Duodenal mucosa (tissue), 2 donors: ENCODE results near the gene GNAS-AS1.

Source experiments
- H3K27ac ChIP-seq: one replicate; pipeline ENCODE4 v1.7.0; 2013; ENCODE audit warnings: low read depth, low read length
- H3K27me3 ChIP-seq, 2 donors: one replicate each; pipeline ENCODE4 v1.7.0; 2013; ENCODE audit warnings: low read length in 2 of 2, control low read depth in 1 of 2; ENCODE audit not compliant: insufficient read depth in 2 of 2, control insufficient read depth in 1 of 2
- H3K36me3 ChIP-seq, 2 donors: one replicate each; pipeline ENCODE4 v1.7.0; 2013; ENCODE audit warnings: low read length in 2 of 2, control low read depth in 1 of 2; ENCODE audit not compliant: insufficient read depth in 2 of 2, control insufficient read depth in 1 of 2
- H3K4me1 ChIP-seq, 2 donors: one replicate each; pipeline ENCODE4 v1.7.0; 2013; ENCODE audit warnings: low read length in 2 of 2, control low read depth in 1 of 2; ENCODE audit not compliant: insufficient read depth in 2 of 2, control insufficient read depth in 1 of 2
- H3K4me3 ChIP-seq, 2 donors: one replicate each; pipeline ENCODE4 v1.7.0; 2013; ENCODE audit warnings: low read length in 2 of 2, low read depth in 1 of 2
- H3K9ac ChIP-seq, 2 donors: one replicate each; pipeline ENCODE4 v1.7.0; 2013; ENCODE audit warnings: low read length in 2 of 2, low read depth in 1 of 2
- H3K9me3 ChIP-seq, 2 donors: one replicate each; pipeline ENCODE4 v1.7.0; 2013; ENCODE audit warnings: low read length in 2 of 2, control low read depth in 1 of 2; ENCODE audit not compliant: control insufficient read depth in 1 of 2

The GNAS-AS1 gene

GRCh38 chr20:58886546-58886945 is 35.8 kb upstream of the GNAS-AS1 start:
- Histone ChIP-seq H3K27me3 (no peaks in the 10 kb centered on the region), H3K9ac (no peak overlapping the region), H3K36me3 (no peaks in the 10 kb centered on the region), H3K4me1 (peaks cover 0 to 10% of the 10 kb centered on the region in 2 donors), H3K9me3 (no peaks in the 10 kb centered on the region), H3K4me3 (no peak overlapping the region), H3K27ac (no peak overlapping the region)

DNA sequence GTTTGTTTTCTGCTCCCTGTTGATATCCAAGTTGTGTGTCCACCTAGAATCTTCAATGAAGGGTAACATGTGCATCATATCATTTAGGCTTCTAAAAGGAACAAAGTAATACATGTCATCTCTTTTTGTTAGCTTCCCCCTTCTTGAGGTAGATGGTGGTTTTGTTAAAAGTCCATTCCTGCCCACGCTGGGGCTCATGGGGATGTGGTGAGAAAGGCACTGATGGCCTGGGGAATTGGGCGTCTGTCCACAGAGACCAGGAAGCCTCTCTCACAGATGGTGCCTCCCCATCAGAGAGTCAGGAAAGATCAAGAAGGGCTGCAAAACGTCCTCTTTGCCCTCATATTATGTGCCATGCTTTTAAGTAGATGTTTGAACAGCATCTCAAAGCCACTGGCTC is 34.3 kb upstream of the GNAS-AS1 start:
- no peak overlapping the region for H3K4me3 ChIP-seq
- H3K36me3 ChIP-seq: no peaks in the 10 kb centered on the region
- no peaks in the 10 kb centered on the region for H3K27me3 ChIP-seq
- no peak overlapping the region for H3K9ac ChIP-seq
- no peak overlapping the region for H3K27ac ChIP-seq
- peaks cover 0 to 10% of the 10 kb centered on the region in 2 donors for H3K4me1 ChIP-seq
- H3K9me3 ChIP-seq: no peaks in the 10 kb centered on the region

DNA sequence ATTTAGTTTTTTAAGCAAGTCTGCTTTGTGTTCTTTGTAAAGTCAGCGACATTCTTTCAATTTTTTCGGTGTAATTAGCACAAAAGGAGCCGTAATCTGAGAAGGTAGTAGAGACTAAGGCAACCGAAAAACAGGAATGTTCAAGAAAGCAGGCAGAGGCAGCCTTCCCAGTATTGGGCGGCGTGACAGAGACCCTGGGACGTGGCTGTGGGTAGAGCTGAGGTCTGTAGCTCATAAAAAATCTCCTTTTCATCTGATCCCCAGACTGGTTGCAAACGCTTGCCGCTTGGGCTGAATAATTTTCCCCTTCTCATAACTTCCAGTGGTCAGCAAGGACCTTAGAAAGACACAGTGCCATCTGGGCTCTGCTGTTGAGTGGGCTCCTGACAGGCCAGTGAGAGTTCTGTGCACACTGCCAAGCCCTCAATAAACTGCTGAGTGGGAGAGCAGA is 32.6 kb upstream of the GNAS-AS1 start:
- Histone ChIP-seq H3K27me3 (no peaks in the 10 kb centered on the region), H3K9me3 (no peaks in the 10 kb centered on the region), H3K4me3 (no peak overlapping the region), H3K4me1 (peaks cover 0 to 9% of the 10 kb centered on the region in 2 donors), H3K36me3 (no peaks in the 10 kb centered on the region), H3K27ac (no peak overlapping the region), H3K9ac (no peak overlapping the region)

- H3K9ac ChIP-seq: no peak overlapping the region
- H3K27me3 ChIP-seq: no peaks in the 10 kb centered on the region
- no peak overlapping the region for H3K4me3 ChIP-seq
- H3K4me1 ChIP-seq: peaks cover 0 to 3% of the 10 kb centered on the region in 2 donors
- H3K9me3 ChIP-seq: no peaks in the 10 kb centered on the region
- no peak overlapping the region for H3K27ac ChIP-seq
- no peaks in the 10 kb centered on the region for H3K36me3 ChIP-seq
Observed at GRCh38 chr20:58882704-58883089, 32.0 kb upstream of the GNAS-AS1 start.

DNA sequence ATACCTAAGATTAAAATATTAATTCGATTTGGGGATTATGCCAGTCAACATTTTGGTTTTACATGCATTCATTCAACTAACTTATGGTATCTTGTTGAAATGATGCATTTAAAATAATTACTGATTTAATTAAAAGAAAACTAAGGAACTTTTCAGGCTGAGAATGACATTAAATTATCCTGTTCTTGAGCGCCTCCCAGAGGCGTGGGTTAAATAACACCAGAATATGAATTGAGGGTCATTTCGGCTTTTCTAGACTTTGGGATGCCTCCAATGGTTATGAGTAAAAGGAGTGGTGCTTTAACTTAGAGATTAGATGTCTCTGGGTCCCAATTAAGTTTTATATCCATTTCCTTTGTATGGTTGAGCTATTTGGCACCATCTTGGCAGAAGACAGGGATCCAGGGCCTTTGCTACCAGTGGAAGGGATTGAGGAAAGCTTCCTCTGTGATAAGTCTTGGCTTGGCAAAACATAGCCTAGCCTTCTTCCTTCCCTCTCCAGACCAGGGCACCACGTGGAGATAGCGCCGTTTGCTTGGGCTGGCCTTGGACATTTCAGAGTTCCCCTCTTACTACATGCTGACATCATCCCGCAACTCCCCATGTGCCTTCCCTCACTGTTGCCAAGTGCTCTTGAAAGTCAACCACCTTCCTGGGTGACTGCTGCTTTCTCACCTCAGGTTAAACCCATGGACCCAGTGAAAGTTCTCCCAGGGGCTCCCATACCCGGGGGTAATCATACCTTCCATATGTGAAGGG is 30.5 kb upstream of the GNAS-AS1 start:
- no peaks in the 10 kb centered on the region for H3K9me3 ChIP-seq
- H3K4me3 ChIP-seq: no peak overlapping the region
- H3K9ac ChIP-seq: no peak overlapping the region
- H3K4me1 ChIP-seq: no peaks in the 10 kb centered on the region
- H3K27me3 ChIP-seq: no peaks in the 10 kb centered on the region
- H3K27ac ChIP-seq: no peak overlapping the region
- no peaks in the 10 kb centered on the region for H3K36me3 ChIP-seq

DNA sequence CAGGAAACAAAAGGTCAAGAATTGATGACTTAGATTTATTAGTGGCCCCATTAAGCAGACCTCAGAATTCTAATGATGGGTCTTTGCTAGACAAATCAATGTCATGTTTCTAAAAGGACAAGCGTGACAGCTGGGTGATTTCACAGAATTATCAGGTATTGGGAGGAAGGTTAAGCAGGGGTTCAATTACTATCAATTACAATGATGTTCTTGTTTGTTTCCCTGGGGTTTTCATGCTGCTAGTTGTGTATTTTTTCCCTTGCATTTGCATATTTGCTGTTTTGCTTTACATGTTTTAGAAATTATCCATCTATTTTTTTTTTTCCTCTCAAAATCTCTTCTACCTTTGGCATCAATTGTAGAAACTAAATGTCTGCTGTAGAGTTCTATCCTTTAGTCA is 29.7 kb upstream of the GNAS-AS1 start:
- Histone ChIP-seq H3K27me3 (no peaks in the 10 kb centered on the region), H3K4me1 (no peaks in the 10 kb centered on the region), H3K36me3 (no peaks in the 10 kb centered on the region), H3K9me3 (no peaks in the 10 kb centered on the region), H3K27ac (no peak overlapping the region), H3K4me3 (no peak overlapping the region), H3K9ac (no peak overlapping the region)

DNA sequence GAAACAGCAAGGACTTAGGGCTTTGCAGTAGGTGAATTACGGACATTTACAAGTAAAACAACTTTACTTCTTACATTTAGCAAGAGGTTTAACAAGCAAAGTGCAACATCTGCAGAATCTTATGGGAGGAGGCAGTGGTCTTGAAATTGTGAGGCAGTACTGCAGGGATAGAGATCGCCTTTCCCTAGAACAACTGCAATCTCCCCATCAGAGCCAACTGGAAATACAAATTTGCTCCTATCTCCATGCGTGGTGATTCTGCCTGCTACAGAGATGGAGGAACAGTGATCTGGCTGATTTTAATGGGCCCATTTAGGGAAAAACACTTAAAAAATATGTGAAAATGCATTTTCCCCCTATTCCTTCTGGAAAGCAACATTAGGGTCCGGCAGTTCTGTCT is 27.7 kb upstream of the GNAS-AS1 start:
- no peak overlapping the region for H3K27ac ChIP-seq
- H3K9me3 ChIP-seq: no peaks in the 10 kb centered on the region
- no peaks in the 10 kb centered on the region for H3K4me1 ChIP-seq

DNA sequence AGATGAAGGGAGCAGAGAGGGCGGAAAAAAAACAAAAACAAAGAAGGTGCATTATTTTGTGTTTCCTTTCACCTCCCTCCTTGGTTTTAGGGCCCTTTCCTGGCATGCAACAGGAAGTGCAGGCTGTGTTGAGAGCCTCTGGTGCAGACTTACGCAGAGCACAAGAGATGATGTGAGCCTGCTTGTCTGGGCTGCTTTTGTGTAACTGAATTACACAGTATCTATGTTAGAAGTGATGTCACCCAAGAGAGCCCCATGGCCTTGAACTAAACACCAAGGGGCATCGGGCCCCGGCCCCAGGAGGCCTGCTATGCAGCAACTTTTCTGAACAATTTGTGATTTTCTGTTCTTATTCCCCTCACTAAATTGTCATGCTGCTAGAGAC is 27.3 kb upstream of the GNAS-AS1 start:
- Histone ChIP-seq H3K4me1 (no peaks in the 10 kb centered on the region), H3K9ac (no peak overlapping the region), H3K9me3 (no peaks in the 10 kb centered on the region), H3K27me3 (no peaks in the 10 kb centered on the region), H3K27ac (no peak overlapping the region), H3K36me3 (no peaks in the 10 kb centered on the region), H3K4me3 (no peak overlapping the region)

More for the DNA sequence above, 27.7 kb upstream of the GNAS-AS1 start:
- no peaks in the 10 kb centered on the region for H3K36me3 ChIP-seq
- no peak overlapping the region for H3K9ac ChIP-seq
- no peak overlapping the region for H3K4me3 ChIP-seq
- H3K27me3 ChIP-seq: no peaks in the 10 kb centered on the region

DNA sequence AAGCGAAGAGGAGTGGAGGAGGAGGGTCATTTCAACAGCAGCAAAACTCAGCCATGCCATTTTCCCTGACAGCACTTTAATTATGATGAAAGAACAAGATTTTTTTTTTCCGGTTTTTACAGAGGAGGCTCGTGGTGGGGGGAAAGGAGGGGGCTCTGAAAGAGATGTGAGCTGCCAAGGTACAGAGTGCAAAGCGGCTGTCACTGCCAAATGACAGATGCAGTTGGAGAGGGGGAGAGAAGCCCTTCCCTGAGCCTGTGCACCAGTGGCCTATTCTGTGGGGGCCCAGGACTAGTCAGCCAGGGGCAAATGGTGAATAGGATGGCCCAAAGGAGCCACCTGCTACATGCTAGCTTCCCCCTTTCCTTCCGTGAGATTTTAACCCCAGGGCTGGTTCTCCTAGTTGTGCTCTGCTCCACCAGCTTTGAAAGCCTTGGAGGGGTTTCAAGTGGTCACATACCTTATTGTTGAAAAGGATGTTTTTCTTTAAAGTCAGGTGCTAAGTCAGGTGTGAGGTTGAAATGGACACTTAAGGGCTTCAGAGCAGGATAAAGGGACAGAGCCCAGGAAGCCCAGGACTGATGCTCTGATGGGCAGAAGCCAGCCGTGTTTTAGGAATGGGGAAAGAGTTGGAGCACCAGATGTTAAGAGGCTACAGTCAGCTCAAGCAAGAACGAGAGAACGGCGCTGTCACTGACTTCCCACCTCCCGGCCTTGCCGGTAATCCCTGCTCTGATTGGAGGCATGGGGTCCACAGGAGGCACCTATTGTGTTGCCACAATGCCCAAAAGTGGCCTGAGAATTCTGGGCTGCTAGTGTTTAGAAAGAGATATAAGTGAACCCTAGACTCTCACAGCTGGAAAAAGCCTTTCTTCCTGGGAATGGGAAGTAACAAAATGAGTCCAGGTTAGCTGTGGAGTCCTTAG is 26.6 kb upstream of the GNAS-AS1 start:
- H3K9ac ChIP-seq: no peak overlapping the region
- no peaks in the 10 kb centered on the region for H3K4me1 ChIP-seq
- no peak overlapping the region for H3K27ac ChIP-seq
- no peaks in the 10 kb centered on the region for H3K36me3 ChIP-seq
- H3K4me3 ChIP-seq: no peak overlapping the region
- H3K9me3 ChIP-seq: no peaks in the 10 kb centered on the region
- no peaks in the 10 kb centered on the region for H3K27me3 ChIP-seq

GRCh38 chr20:58876437-58876836 is 25.7 kb upstream of the GNAS-AS1 start:
- H3K9ac ChIP-seq: no peak overlapping the region
- H3K36me3 ChIP-seq: no peaks in the 10 kb centered on the region
- H3K27me3 ChIP-seq: no peaks in the 10 kb centered on the region
- no peaks in the 10 kb centered on the region for H3K9me3 ChIP-seq
- H3K4me3 ChIP-seq: no peak overlapping the region
- no peak overlapping the region for H3K27ac ChIP-seq
- no peaks in the 10 kb centered on the region for H3K4me1 ChIP-seq
